H1 (cell line): ENCODE results near the gene AGPAT4. TPM values are rescaled to one million over a fixed set of nuclear protein-coding genes. Genes with fewer than 3 reads are reported as not detected.

Experiments
- CTCF ChIA-PET: fragments of 300-600 bp; sonication (Branson Sonifier 250); formaldehyde crosslinking; loops from one replicate; lab custom pipeline; 2021; ENCODE audit not compliant: partially characterized antibody; lab: Charles Lee
- POLR2A ChIA-PET: fragments of 300-600 bp; sonication (Branson Sonifier 250); formaldehyde crosslinking; loops from one replicate; lab custom pipeline; 2021; ENCODE audit warnings: inconsistent platforms; ENCODE audit not compliant: partially characterized antibody; lab: Charles Lee
- DNase-seq, 2 experiments: peaks; one replicate each; pipeline versions ENCODE4 v3.0.0 to v3.0.0-alpha.2; 2010 to 2022; ENCODE audit warnings: low spot score in 2 of 2, low read depth in 1 of 2, mixed read lengths in 1 of 2
- FAIRE-seq: peaks from 2 replicates; lab custom pipeline; 2011; peaks lifted over from hg19 to GRCh38; lab: Jason Lieb, UNC
- H2AFZ ChIP-seq: 2 replicates; pipeline ENCODE4 v1.8.1; 2012; ENCODE audit warnings: low read length, inconsistent platforms
- H2AK5ac ChIP-seq: 2 replicates; pipeline ENCODE4 v1.6.1; 2013; ENCODE audit warnings: low read depth, low read length
- H2BK120ac ChIP-seq: replicated peaks from 2 replicates; pipeline ENCODE3; 2013; ENCODE audit warnings: low read depth, low read length, inconsistent platforms
- H2BK12ac ChIP-seq: 2 replicates; pipeline ENCODE4 v1.6.1; 2013; ENCODE audit warnings: low read depth, low read length
- H2BK15ac ChIP-seq: 2 replicates; pipeline ENCODE4 v1.6.1; 2013; ENCODE audit warnings: low read length
- H2BK20ac ChIP-seq: 2 replicates; pipeline ENCODE4 v1.6.1; 2013; ENCODE audit warnings: low read length
- H2BK5ac ChIP-seq: 2 replicates; pipeline ENCODE4 v1.6.1; 2013; ENCODE audit warnings: low read depth, low read length
- H3K14ac ChIP-seq: 2 replicates; pipeline ENCODE4 v1.6.1; 2013; ENCODE audit warnings: inconsistent platforms; ENCODE audit not compliant: insufficient read length
- H3K18ac ChIP-seq: 2 replicates; pipeline ENCODE4 v1.6.1; 2013; ENCODE audit warnings: low read length; ENCODE audit errors: extremely low read depth
- H3K23ac ChIP-seq: 2 replicates; pipeline ENCODE4 v1.6.1; 2013; ENCODE audit warnings: inconsistent platforms; ENCODE audit not compliant: insufficient read length
- H3K23me2 ChIP-seq: 2 replicates; pipeline ENCODE4 v1.6.1; 2013; ENCODE audit warnings: low read depth, low read length
- H3K27ac ChIP-seq: 2 replicates; pipeline ENCODE4 v1.6.1; 2011; ENCODE audit warnings: low read depth, low read length, inconsistent platforms
- H3K27me3 ChIP-seq, 4 experiments: replicated peaks in 1 of 4; 1 replicate in 1 of 4; 2 replicates in 3 of 4; pipeline versions ENCODE4 v1.6.1 to v1.8.1; 2011 to 2013; ENCODE audit warnings: low read length in 3 of 4, mild to moderate bottlenecking in 3 of 4, inconsistent platforms in 2 of 4, mixed read lengths in 2 of 4, moderate library complexity in 1 of 4; ENCODE audit not compliant: control insufficient read depth in 3 of 4, insufficient read depth in 3 of 4; ENCODE audit errors: extremely low read depth in 1 of 4
- H3K36me3 ChIP-seq, 4 experiments: 2 replicates each; pipeline versions ENCODE4 v1.6.1 to v1.8.1; 2011 to 2013; ENCODE audit warnings: mild to moderate bottlenecking in 4 of 4, low read length in 3 of 4, moderate library complexity in 2 of 4, control low read depth in 1 of 4, inconsistent platforms in 1 of 4; ENCODE audit not compliant: insufficient read depth in 4 of 4, control insufficient read depth in 2 of 4
- H3K4ac ChIP-seq: replicated peaks from 2 replicates; pipeline ENCODE3; 2013; ENCODE audit warnings: low read length, low read depth, mixed read lengths, inconsistent platforms; ENCODE audit not compliant: insufficient read length
- H3K4me1 ChIP-seq, 4 experiments: replicated peaks in 1 of 4; 1 replicate in 1 of 4; 2 replicates in 3 of 4; pipeline versions ENCODE4 v1.6.1 to v1.8.1; 2011 to 2013; ENCODE audit warnings: low read length in 3 of 4, inconsistent platforms in 2 of 4, mixed read lengths in 1 of 4; ENCODE audit not compliant: insufficient read depth in 4 of 4, control insufficient read depth in 3 of 4
- H3K4me2 ChIP-seq, 2 experiments: 2 replicates each; pipeline versions ENCODE4 v1.6.1 to v1.8.1; 2011 to 2013; ENCODE audit warnings: low read depth in 2 of 2, low read length in 2 of 2, control low read depth in 1 of 2, inconsistent platforms in 1 of 2, mild to moderate bottlenecking in 1 of 2; ENCODE audit not compliant: insufficient read depth in 1 of 2
- H3K4me3 ChIP-seq, 4 experiments: fragments of 200-600, 300-600 bp in 1 of 4; sonication (generic), shearing (Covaris generic), sonication (Bioruptor Twin) in 1 of 4; 2 replicates each; pipeline versions ENCODE4 v1.5.1 to v1.8.1; 2011 to 2016; ENCODE audit warnings: low read length in 4 of 4, low read depth in 3 of 4, control low read depth in 2 of 4, inconsistent platforms in 2 of 4, mild to moderate bottlenecking in 2 of 4, mixed read lengths in 1 of 4, moderate library complexity in 1 of 4; ENCODE audit not compliant: insufficient read depth in 2 of 4; ENCODE audit errors: extremely low read depth in 1 of 4
- H3K56ac ChIP-seq: replicated peaks from 2 replicates; pipeline ENCODE3; 2013; ENCODE audit warnings: low read depth, mild to moderate bottlenecking, mixed read lengths, low read length, inconsistent platforms; ENCODE audit not compliant: insufficient read length
- H3K79me1 ChIP-seq: 2 replicates; pipeline ENCODE4 v1.6.1; 2013; ENCODE audit warnings: low read depth, low read length, control low read depth
- H3K79me2 ChIP-seq, 2 experiments: 2 replicates each; pipeline versions ENCODE4 v1.6.1 to v1.8.1; 2012 to 2013; ENCODE audit warnings: low read length in 2 of 2, mild to moderate bottlenecking in 2 of 2, inconsistent platforms in 1 of 2; ENCODE audit not compliant: insufficient read depth in 2 of 2, control insufficient read depth in 1 of 2
- H3K9ac ChIP-seq, 4 experiments: replicated peaks in 1 of 4; 1 replicate in 1 of 4; 2 replicates in 3 of 4; pipeline versions ENCODE4 v1.6.1 to v1.8.1; 2011 to 2013; ENCODE audit warnings: low read depth in 3 of 4, low read length in 3 of 4, control low read depth in 2 of 4, mild to moderate bottlenecking in 2 of 4, moderate library complexity in 2 of 4, inconsistent platforms in 1 of 4; ENCODE audit errors: extremely low read depth in 1 of 4
- H3K9me3 ChIP-seq, 2 experiments: 2 replicates each; pipeline versions ENCODE4 v1.6.1 to v1.8.1; 2012 to 2013; ENCODE audit warnings: mild to moderate bottlenecking in 2 of 2, moderate library complexity in 2 of 2, control low read depth in 1 of 2, inconsistent platforms in 1 of 2, low read depth in 1 of 2, low read length in 1 of 2, mixed read lengths in 1 of 2; ENCODE audit not compliant: insufficient read depth in 2 of 2
- H4K20me1 ChIP-seq, 2 experiments: replicated peaks in 1 of 2; 2 replicates each; pipeline versions ENCODE3 to v1.8.1; 2011 to 2013; ENCODE audit warnings: inconsistent platforms in 2 of 2, low read length in 2 of 2, mild to moderate bottlenecking in 1 of 2; ENCODE audit not compliant: insufficient read depth in 2 of 2, control insufficient read depth in 1 of 2
- H4K5ac ChIP-seq: 2 replicates; pipeline ENCODE4 v1.6.1; 2013; ENCODE audit warnings: low read length, low read depth, mixed read lengths, inconsistent platforms; ENCODE audit not compliant: insufficient read length
- H4K8ac ChIP-seq: 2 replicates; pipeline ENCODE4 v1.8.0; 2013; ENCODE audit warnings: mild to moderate bottlenecking, moderate library complexity, low read length, inconsistent platforms; ENCODE audit not compliant: insufficient read depth; ENCODE audit errors: extremely low read depth
- H4K91ac ChIP-seq: replicated peaks from 2 replicates; pipeline ENCODE3; 2013; ENCODE audit warnings: low read length, mixed read lengths, inconsistent platforms; ENCODE audit not compliant: insufficient read length
- CEBPB ChIP-seq: IDR thresholded peaks from 2 replicates; pipeline ENCODE4 v1.6.1; 2012; ENCODE audit warnings: low read depth, low read length
- E2F6 ChIP-seq: IDR thresholded peaks from 2 replicates; pipeline ENCODE4 v1.6.1; 2012; ENCODE audit warnings: inconsistent platforms
- EGR1 ChIP-seq: IDR thresholded peaks from 2 replicates; pipeline ENCODE4 v1.6.1; 2011; ENCODE audit warnings: low read depth, low read length, borderline replicate concordance
- EP300 ChIP-seq, 2 experiments: IDR thresholded peaks; 1 replicate in 1 of 2; 2 replicates in 1 of 2; pipeline ENCODE4 v1.6.1; 2011 to 2012; ENCODE audit warnings: low read depth in 2 of 2, low read length in 2 of 2, mild to moderate bottlenecking in 2 of 2, borderline replicate concordance in 1 of 2, inconsistent platforms in 1 of 2, moderate library complexity in 1 of 2
- GTF2F1 ChIP-seq: IDR thresholded peaks from 2 replicates; pipeline ENCODE4 v1.6.1; 2012; ENCODE audit warnings: low read depth, low read length, improper control_type of control experiment, borderline replicate concordance
- NANOG ChIP-seq: IDR thresholded peaks from 2 replicates; pipeline ENCODE4 v1.6.1; 2011; ENCODE audit warnings: low read length, low read depth, mild to moderate bottlenecking, inconsistent platforms; ENCODE audit not compliant: insufficient read depth, poor library complexity, severe bottlenecking
- RBBP5 ChIP-seq: IDR thresholded peaks from 2 replicates; pipeline ENCODE4 v1.7.1; 2012; ENCODE audit warnings: low read depth, mild to moderate bottlenecking, inconsistent platforms, low read length, moderate library complexity, borderline replicate concordance
- RNF2 ChIP-seq: fragments of 200-900, 300-1000 bp; sonication (generic); IDR thresholded peaks from 2 replicates; pipeline ENCODE4 v1.7.1; 2016; ENCODE audit warnings: borderline replicate concordance, low read depth, mild to moderate bottlenecking, antibody characterized with exemption, low read length; ENCODE audit not compliant: poor library complexity, severe bottlenecking; ENCODE audit errors: missing control alignments
- SP4 ChIP-seq: IDR thresholded peaks from 2 replicates; pipeline ENCODE4 v1.6.1; 2012; ENCODE audit warnings: low read length, inconsistent platforms
- TAF7 ChIP-seq: optimal IDR thresholded peaks from 2 replicates; pipeline ENCODE3; 2011; ENCODE audit warnings: low read depth, mild to moderate bottlenecking, inconsistent platforms, low read length, moderate library complexity, borderline replicate concordance
- TBP ChIP-seq: IDR thresholded peaks from 2 replicates; pipeline ENCODE4 v1.6.1; 2011; ENCODE audit warnings: low read depth, low read length, improper control_type of control experiment
- ZNF274 ChIP-seq: IDR thresholded peaks from 2 replicates; pipeline ENCODE4 v1.7.0; 2012; ENCODE audit warnings: low read length, borderline replicate concordance; ENCODE audit errors: extremely low read depth
- WGBS, 2 experiments: shearing (Covaris generic) in 1 of 2; methylation state at CpG; one replicate each; pipeline versions ENCODE4 v1.1.6 to v1.1.7; 2013 to 2015; ENCODE audit warnings: low lambda C conversion rate in 2 of 2, mixed read lengths in 2 of 2, inconsistent platforms in 1 of 2, low coverage in 1 of 2, missing lambda C conversion rate in 1 of 2; ENCODE audit not compliant: insufficient replicate concordance in 2 of 2, insufficient coverage in 1 of 2, insufficient read length in 1 of 2; ENCODE audit errors: extremely low coverage in 1 of 2, missing lambda C conversion rate in 1 of 2; 5-methylcytosine and 5-hydroxymethylcytosine counted together
- polyA plus RNA-seq, 7 experiments: library from polyadenylated mRNA; depleted of rRNA in 3 of 7; stranded (reverse) in 5 of 7; unstranded in 2 of 7; fragments of >200 nt in 5 of 7; fragments of 200-250 nt in 2 of 7; gene quantifications; 1 replicate in 5 of 7; 2 replicates in 1 of 7; 4 replicates in 1 of 7; pipeline versions ENCODE4 v1.2.1 to v1.2.3, GENCODE V29; 2011 to 2013; ENCODE audit warnings: missing spikeins in 2 of 7, mixed read lengths in 2 of 7
- total RNA-seq: library from RNA; stranded (reverse); fragmentation: NEBNext Ultra II Directional; extraction: Animal tissue kit (Norgen Biotek cat#: 25700); gene quantifications from 2 replicates; pipeline ENCODE4 v1.2.1, GENCODE V29; 2021

Gene AGPAT4
- total and polyA plus RNA-seq, 2 of the 8 experiments (the other 6 are each of a cell fraction or from before 2014, with no cell fraction given), result 13.5 to 23.8 TPM

DNA sequence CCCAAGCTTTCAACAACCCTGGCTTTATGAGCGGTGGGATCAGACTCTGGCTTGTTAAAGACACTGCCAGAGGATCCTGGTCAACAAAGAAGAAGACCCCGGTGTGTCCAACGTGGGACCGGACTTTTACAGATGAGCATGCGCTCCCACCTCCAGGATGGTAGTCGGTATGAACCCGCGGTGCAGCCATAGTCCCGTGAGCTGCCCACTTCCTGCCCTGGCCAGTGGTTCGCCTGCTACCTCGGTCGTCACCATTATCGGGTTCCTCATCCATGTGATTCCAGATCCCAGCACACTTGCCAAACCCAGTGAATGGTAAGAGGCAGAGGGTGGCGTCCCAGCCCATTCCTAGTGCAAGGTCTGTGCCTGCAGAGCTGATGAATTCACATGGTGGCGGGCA, 112.7 kb downstream of the AGPAT4 start:
- Histone ChIP-seq H3K18ac (no peak overlapping the region), H3K23me2 (no peaks in the 10 kb centered on the region), H3K56ac (no peak overlapping the region), H2BK120ac (no peak overlapping the region), H3K79me1 (no peaks in the 10 kb centered on the region; the same call in 1 of the 2 replicates), H2AK5ac (no peak overlapping the region), H2BK20ac (no peak overlapping the region), H2BK15ac (no peak overlapping the region), H3K4me1 (peaks cover 0 to 10% (median 3%) of the 10 kb centered on the region in 4 experiments; a peak in 4 of 7 replicates), H3K9me3 (peaks cover 3 to 11% of the 10 kb centered on the region in 2 experiments; a peak in 3 of 4 replicates), H3K4me2 (no peak overlapping the region), H4K91ac (no peak overlapping the region), H3K14ac (no peak overlapping the region), H3K4me3 (no peak overlapping the region), H3K23ac (no peak overlapping the region), H3K36me3 (peaks cover 2 to 26% (median 6%) of the 10 kb centered on the region in 4 experiments; a peak in 6 of 8 replicates), H2BK5ac (no peak overlapping the region; the same call in 1 of the 2 replicates), H3K4ac (no peak overlapping the region), H4K8ac (no peak overlapping the region), H3K79me2 (no peaks in the 10 kb centered on the region; a peak in 1 of 4 replicates), H3K9ac (no peak overlapping the region; a peak in 1 of 7 replicates), H3K27ac (no peak overlapping the region), H3K27me3 (no peaks in the 10 kb centered on the region), H2AFZ (no peak overlapping the region), H4K20me1 (no peaks in the 10 kb centered on the region), H2BK12ac (no peak overlapping the region), H4K5ac (no peak overlapping the region)
- WGBS, 2 experiments, result 94% methylated on average over 15 of the region's 15 CpGs; no CpG with 5 or more reads in 1 of the 2 experiments
- no peak for FAIRE-seq
- CTCF ChIA-PET, result interaction anchor here (1.0 to 3.2 kb wide), 2 partner anchors 58 to 211 kb away, joined by 3 to 15 read pairs; no protein-coding TSS in a partner anchor
- POLR2A ChIA-PET, result interaction anchor here (1.0 kb wide), 1 partner anchor 113 kb away, joined by 3 read pairs; the partner anchor contains the start of gene AGPAT4
- DNase-seq, result no peak
- TF ChIP-seq TBP (no peak), GTF2F1 (no peak), TAF7 (no peak), RBBP5 (no peak), CEBPB (no peak), RNF2 (no peak), ZNF274 (no peak), NANOG (no peak), EP300 (IDR thresholded peaks at IDR 0.05; ENCODE audit: borderline replicate concordance in 1 of 2, low read depth in 2 of 2, low read length in 2 of 2) (no peak), EGR1 (no peak), E2F6 (no peak), SP4 (no peak)
